COLO668 (cell line): Measurements from ENCODE around the gene SLC25A47.

Source experiments
- DNase-seq: peaks from one replicate; lab custom pipeline; 2025; ENCODE audit not compliant: unreplicated experiment; lab: John Stamatoyannopoulos, UW

SLC25A47 gene

GRCh38 chr14:100322138-100322957 is 791 bp upstream of the SLC25A47 start:
- no peak for DNase-seq

GRCh38 chr14:100323942-100324307 is 786 bp downstream of the SLC25A47 start:
- no peak for DNase-seq

- DNase-seq: no peak
Observed at GRCh38 chr14:100325231-100325632, 2.1 kb downstream of the SLC25A47 start.

- DNase-seq: peak; percentile 47
Observed at GRCh38 chr14:100325958-100326357, 2.8 kb downstream of the SLC25A47 start.

GRCh38 chr14:100327128-100327527 is 4.0 kb downstream of the SLC25A47 start:
- no peak for DNase-seq

GRCh38 chr14:100328495-100329163 is 5.5 kb downstream of the SLC25A47 start:
- DNase-seq: peak; percentile 48

- no peak for DNase-seq
Observed at GRCh38 chr14:100329233-100330006, 6.3 kb downstream of the SLC25A47 start.

GRCh38 chr14:100330007-100330344 is 6.8 kb downstream of the SLC25A47 start:
- DNase-seq: no peak

GRCh38 chr14:100330388-100330931 is 7.3 kb downstream of the SLC25A47 start:
- DNase-seq: peak; percentile 50

GRCh38 chr14:100332071-100332639 is 9.0 kb downstream of the SLC25A47 start:
- peak; percentile 50 for DNase-seq

- peak; percentile 94 for DNase-seq
Observed at GRCh38 chr14:100332797-100333196, 9.7 kb downstream of the SLC25A47 start.

GRCh38 chr14:100333311-100333710 is 10.2 kb downstream of the SLC25A47 start:
- DNase-seq: no peak

- DNase-seq: no peak
Observed at GRCh38 chr14:100333827-100334226, 10.7 kb downstream of the SLC25A47 start.

GRCh38 chr14:100334904-100335303 is 11.8 kb downstream of the SLC25A47 start:
- no peak for DNase-seq

GRCh38 chr14:100336618-100337530 is 13.7 kb downstream of the SLC25A47 start:
- DNase-seq: no peak

GRCh38 chr14:100339766-100340422 is 16.8 kb downstream of the SLC25A47 start:
- DNase-seq: no peak

GRCh38 chr14:100340423-100340813 is 17.3 kb downstream of the SLC25A47 start:
- DNase-seq: no peak

GRCh38 chr14:100341301-100342031 is 18.3 kb downstream of the SLC25A47 start:
- no peak for DNase-seq

GRCh38 chr14:100342195-100342594 is 19.1 kb downstream of the SLC25A47 start:
- no peak for DNase-seq
